ENCODE results near the gene L3MBTL4.

The L3MBTL4 gene

GRCh38 chr18:5977022-5977421 is 437.7 kb downstream of the L3MBTL4 start:
- DNase-seq: no peak

- DNase-seq: no peak
Measured at GRCh38 chr18:5975111-5976002, 439.4 kb downstream of the L3MBTL4 start.

- DNase-seq: no peak
Measured at GRCh38 chr18:5974696-5975095, 440.0 kb downstream of the L3MBTL4 start.

GRCh38 chr18:5973099-5973498 is 441.6 kb downstream of the L3MBTL4 start:
- DNase-seq: no peak

GRCh38 chr18:5972298-5972697 is 442.4 kb downstream of the L3MBTL4 start:
- no peak for DNase-seq

- no peak for DNase-seq
Measured at GRCh38 chr18:5969989-5970403, 444.7 kb downstream of the L3MBTL4 start.

- DNase-seq: no peak
Measured at GRCh38 chr18:5969355-5969988, 445.2 kb downstream of the L3MBTL4 start.

- no peak for DNase-seq
Measured at GRCh38 chr18:5967666-5968065, 447.0 kb downstream of the L3MBTL4 start.

- DNase-seq: no peak
Measured at GRCh38 chr18:5967007-5967406, 447.7 kb downstream of the L3MBTL4 start.

GRCh38 chr18:5966514-5966913 is 448.2 kb downstream of the L3MBTL4 start:
- DNase-seq: no peak

GRCh38 chr18:5964996-5965395 is 449.7 kb downstream of the L3MBTL4 start:
- no peak for DNase-seq

GRCh38 chr18:5964596-5964995 is 450.1 kb downstream of the L3MBTL4 start:
- no peak for DNase-seq

GRCh38 chr18:5964108-5964507 is 450.6 kb downstream of the L3MBTL4 start:
- DNase-seq: no peak

GRCh38 chr18:5963267-5963666 is 451.4 kb downstream of the L3MBTL4 start:
- DNase-seq: no peak

GRCh38 chr18:5962362-5962761 is 452.3 kb downstream of the L3MBTL4 start:
- DNase-seq: no peak

- DNase-seq: no peak
Measured at GRCh38 chr18:5961828-5962150, 452.9 kb downstream of the L3MBTL4 start.

- no peak for DNase-seq
Measured at GRCh38 chr18:5961097-5961827, 453.4 kb downstream of the L3MBTL4 start.

GRCh38 chr18:5958822-5959221 is 455.9 kb downstream of the L3MBTL4 start:
- DNase-seq: no peak

GRCh38 chr18:5955861-5956260 is 458.9 kb downstream of the L3MBTL4 start:
- DNase-seq: no peak

GRCh38 chr18:5951515-5952091 is 463.1 kb downstream of the L3MBTL4 start:
- DNase-seq: no peak

- no peak for DNase-seq
Measured at GRCh38 chr18:5948781-5949180, 465.9 kb downstream of the L3MBTL4 start.

- no peak for DNase-seq
Measured at GRCh38 chr18:5948237-5948636, 466.5 kb downstream of the L3MBTL4 start.

GRCh38 chr18:5944448-5944847 is 470.3 kb downstream of the L3MBTL4 start:
- DNase-seq: no peak
